DND-41 (cell line): ENCODE measurements around the gene PSD2.

Source experiments
- ATAC-seq: fragments of 200-7000 bp; cut with Tn5 transposase; 3 replicates; pipeline ENCODE4 v1.9.1; 2021; ENCODE audit warnings: low read depth; ENCODE audit not compliant: insufficient read depth
- DNase-seq: peaks from one replicate; pipeline ENCODE4 v3.0.0-alpha.2; 2020
- H2AFZ ChIP-seq: 2 replicates; pipeline ENCODE4 v1.6.0; 2012; ENCODE audit warnings: low read depth, low read length
- H3K27ac ChIP-seq: 2 replicates; pipeline ENCODE4 v1.5.1; 2012; ENCODE audit warnings: low read length, inconsistent platforms
- H3K27me3 ChIP-seq: fragments of 200-600 bp; sonication (generic); 2 replicates; pipeline ENCODE4 v1.6.0; 2012; ENCODE audit warnings: low read length, mild to moderate bottlenecking, inconsistent platforms; ENCODE audit not compliant: insufficient read depth, poor library complexity
- H3K36me3 ChIP-seq: 2 replicates; pipeline ENCODE4 v1.5.1; 2012; ENCODE audit warnings: low read length, inconsistent platforms; ENCODE audit not compliant: insufficient read depth
- H3K4me1 ChIP-seq: 2 replicates; pipeline ENCODE4 v1.5.1; 2012; ENCODE audit warnings: mild to moderate bottlenecking, low read length; ENCODE audit not compliant: insufficient read depth
- H3K4me2 ChIP-seq: 2 replicates; pipeline ENCODE4 v1.6.0; 2012; ENCODE audit warnings: mild to moderate bottlenecking, moderate library complexity, low read length, inconsistent platforms; ENCODE audit not compliant: insufficient read depth
- H3K4me3 ChIP-seq, 2 experiments: fragments of 200-600 bp in 1 of 2; shearing (Covaris generic) in 1 of 2; 2 replicates each; pipeline ENCODE4 v1.5.1; 2012 to 2016; ENCODE audit warnings: inconsistent platforms in 2 of 2, low read length in 2 of 2, mild to moderate bottlenecking in 2 of 2, low read depth in 1 of 2, moderate library complexity in 1 of 2
- H3K79me2 ChIP-seq: 2 replicates; pipeline ENCODE4 v1.6.0; 2012; ENCODE audit warnings: low read length, inconsistent platforms; ENCODE audit not compliant: insufficient read depth
- H3K9ac ChIP-seq: 2 replicates; pipeline ENCODE4 v1.6.0; 2012; ENCODE audit warnings: low read depth, mild to moderate bottlenecking, inconsistent platforms, low read length, moderate library complexity
- H3K9me3 ChIP-seq: 2 replicates; pipeline ENCODE4 v1.5.1; 2012; ENCODE audit warnings: low read length, moderate library complexity, mild to moderate bottlenecking, inconsistent platforms; ENCODE audit not compliant: insufficient read depth, severe bottlenecking
- H4K20me1 ChIP-seq: 2 replicates; pipeline ENCODE4 v1.6.0; 2012; ENCODE audit warnings: low read length; ENCODE audit not compliant: insufficient read depth
- CTCF ChIP-seq: IDR thresholded peaks from 2 replicates; pipeline ENCODE4 v1.5.1; 2012; ENCODE audit warnings: borderline replicate concordance, low read length, moderate library complexity, mild to moderate bottlenecking; ENCODE audit not compliant: poor library complexity, severe bottlenecking; ENCODE audit errors: extremely low read depth
- EZH2 ChIP-seq: IDR thresholded peaks from 3 replicates; pipeline ENCODE4 v1.6.1; 2012; ENCODE audit warnings: borderline replicate concordance, low read depth, mild to moderate bottlenecking, moderate library complexity, low read length, inconsistent platforms; ENCODE audit not compliant: severe bottlenecking

PSD2 gene

GRCh38 chr5:139814704-139815280 lies 19.2 kb downstream of the PSD2 start:
- Histone ChIP-seq H3K27ac (no peak overlapping the region), H3K9ac (no peak overlapping the region), H2AFZ (no peak overlapping the region), H3K9me3 (peaks cover 7% of the 10 kb centered on the region), H4K20me1 (peaks cover 3% of the 10 kb centered on the region; the same call in 1 of the 2 replicates), H3K4me1 (no peaks in the 10 kb centered on the region), H3K27me3 (no peaks in the 10 kb centered on the region), H3K36me3 (no peaks in the 10 kb centered on the region), H3K79me2 (no peaks in the 10 kb centered on the region), H3K4me2 (no peak overlapping the region), H3K4me3 (no peak overlapping the region)
- TF ChIP-seq CTCF (no peak), EZH2 (no peak)
- no peak for DNase-seq
- no peak for ATAC-seq

GRCh38 chr5:139816566-139816965 lies 21.0 kb downstream of the PSD2 start:
- Histone ChIP-seq H3K4me3 (no peak overlapping the region), H3K27ac (no peak overlapping the region), H3K9me3 (peaks cover 7% of the 10 kb centered on the region), H2AFZ (no peak overlapping the region), H3K9ac (no peak overlapping the region), H3K36me3 (no peaks in the 10 kb centered on the region), H3K4me2 (no peak overlapping the region), H3K27me3 (no peaks in the 10 kb centered on the region), H3K4me1 (no peaks in the 10 kb centered on the region), H4K20me1 (no peaks in the 10 kb centered on the region), H3K79me2 (no peaks in the 10 kb centered on the region)
- no peak for ATAC-seq
- no peak for TF ChIP-seq EZH2
- no peak for TF ChIP-seq CTCF
- no peak for DNase-seq

GRCh38 chr5:139817362-139817761 lies 21.8 kb downstream of the PSD2 start:
- Histone ChIP-seq H3K4me3 (no peak overlapping the region), H3K9me3 (peaks cover 7% of the 10 kb centered on the region), H3K79me2 (no peaks in the 10 kb centered on the region), H3K4me1 (no peaks in the 10 kb centered on the region), H3K27me3 (no peaks in the 10 kb centered on the region), H2AFZ (no peak overlapping the region), H3K4me2 (no peak overlapping the region), H3K27ac (no peak overlapping the region), H4K20me1 (no peaks in the 10 kb centered on the region), H3K9ac (no peak overlapping the region), H3K36me3 (no peaks in the 10 kb centered on the region)
- no peak for ATAC-seq
- no peak for DNase-seq
- TF ChIP-seq CTCF, result no peak

- TF ChIP-seq CTCF (no peak), EZH2 (no peak)
- Histone ChIP-seq H3K9ac (no peak overlapping the region), H3K9me3 (peaks cover 7% of the 10 kb centered on the region), H3K4me3 (no peak overlapping the region), H2AFZ (no peak overlapping the region), H4K20me1 (no peaks in the 10 kb centered on the region), H3K27ac (no peak overlapping the region), H3K36me3 (no peaks in the 10 kb centered on the region), H3K4me2 (no peak overlapping the region), H3K79me2 (no peaks in the 10 kb centered on the region), H3K27me3 (no peaks in the 10 kb centered on the region), H3K4me1 (no peaks in the 10 kb centered on the region)
- no peak for ATAC-seq
- DNase-seq, result no peak
Observed at GRCh38 chr5:139817970-139818369, 22.4 kb downstream of the PSD2 start.
